GM19467 (cell line): Measurements from ENCODE around the gene MAN1C1.
"Not testable (repeated sequence)": the region's sequence is repeated elsewhere in the genome, so short reads cannot be mapped to it uniquely, and the experiment has no call there.

Experiments
- ATAC-seq: cut with Tn5 transposase; IDR thresholded peaks from one replicate; pipeline ENCODE4 v1.9.1; 2021; ENCODE audit warnings: mild to moderate bottlenecking, moderate library complexity; ENCODE audit not compliant: unreplicated experiment

The MAN1C1 gene

GRCh38 chr1:25581764-25582163 lies 34.8 kb upstream of the MAN1C1 start:
- no peak for ATAC-seq

DNA sequence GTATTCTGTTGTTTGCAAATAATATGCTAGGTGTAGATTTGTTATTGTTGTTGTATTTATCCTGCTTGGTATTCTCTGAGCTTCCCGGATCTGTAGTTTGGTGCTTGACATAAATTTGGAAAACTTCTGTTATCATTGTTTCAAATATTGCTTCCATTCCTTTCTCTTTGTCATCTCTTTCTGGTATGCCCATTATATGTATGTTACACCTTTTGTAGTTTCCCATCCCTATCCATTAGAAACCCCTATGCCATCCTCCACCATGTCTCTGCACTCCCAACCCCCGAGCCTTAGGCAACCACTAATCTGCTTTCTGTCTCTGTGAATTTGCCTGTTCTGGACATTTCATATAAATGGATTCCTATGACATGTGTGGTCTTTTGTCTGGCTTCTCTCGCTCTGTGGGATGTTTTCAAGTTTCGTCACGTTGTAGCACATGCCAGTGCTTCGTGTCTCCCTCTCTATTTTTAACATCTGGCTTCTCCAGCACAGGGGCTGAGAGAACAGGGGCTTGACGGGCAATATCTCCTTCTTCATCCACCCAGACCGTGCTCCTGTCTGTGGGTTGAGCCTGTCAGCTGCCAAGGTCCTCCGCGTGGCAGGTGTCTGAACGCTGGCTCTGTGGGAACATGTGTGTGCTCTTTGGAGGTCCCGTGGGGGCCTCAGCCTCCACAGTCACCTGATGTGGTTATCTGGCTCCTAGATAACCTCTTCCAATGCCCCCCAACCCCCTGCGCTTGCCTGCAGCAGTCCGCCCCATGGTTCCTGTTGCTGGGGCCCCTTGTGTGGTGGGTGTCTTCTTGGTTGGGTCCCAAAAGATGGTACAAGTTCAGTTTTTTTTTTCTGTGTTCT lies 32.8 kb upstream of the MAN1C1 start:
- no peak for ATAC-seq

- ATAC-seq = no peak
These were observed 30.4 kb upstream of the MAN1C1 start for GRCh38 chr1:25586181-25586588.

DNA sequence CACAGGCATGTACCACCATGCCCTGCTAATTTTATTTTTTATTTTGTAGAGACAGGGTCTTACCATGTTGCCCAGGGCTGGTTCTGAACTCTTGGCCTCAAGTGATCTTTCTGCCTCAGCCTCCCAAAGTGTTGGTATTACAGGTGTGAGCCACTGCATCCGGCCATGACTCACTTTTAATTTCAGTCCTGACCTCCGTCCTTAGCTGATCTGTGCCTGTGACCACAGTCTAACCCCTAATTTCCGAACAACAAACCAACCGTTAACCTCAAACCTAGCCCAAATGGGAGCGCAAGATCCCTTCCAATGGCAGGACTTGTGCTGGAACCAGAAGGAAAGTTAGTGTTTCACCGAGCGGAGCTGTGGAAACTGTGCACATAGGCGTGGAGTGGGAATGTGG lies 29.3 kb upstream of the MAN1C1 start:
- no peak for ATAC-seq

GRCh38 chr1:25588224-25588623 lies 28.4 kb upstream of the MAN1C1 start:
- not testable (repeated sequence) for ATAC-seq

- not testable (repeated sequence) for ATAC-seq
These were observed 27.8 kb upstream of the MAN1C1 start for GRCh38 chr1:25588786-25589185.

DNA sequence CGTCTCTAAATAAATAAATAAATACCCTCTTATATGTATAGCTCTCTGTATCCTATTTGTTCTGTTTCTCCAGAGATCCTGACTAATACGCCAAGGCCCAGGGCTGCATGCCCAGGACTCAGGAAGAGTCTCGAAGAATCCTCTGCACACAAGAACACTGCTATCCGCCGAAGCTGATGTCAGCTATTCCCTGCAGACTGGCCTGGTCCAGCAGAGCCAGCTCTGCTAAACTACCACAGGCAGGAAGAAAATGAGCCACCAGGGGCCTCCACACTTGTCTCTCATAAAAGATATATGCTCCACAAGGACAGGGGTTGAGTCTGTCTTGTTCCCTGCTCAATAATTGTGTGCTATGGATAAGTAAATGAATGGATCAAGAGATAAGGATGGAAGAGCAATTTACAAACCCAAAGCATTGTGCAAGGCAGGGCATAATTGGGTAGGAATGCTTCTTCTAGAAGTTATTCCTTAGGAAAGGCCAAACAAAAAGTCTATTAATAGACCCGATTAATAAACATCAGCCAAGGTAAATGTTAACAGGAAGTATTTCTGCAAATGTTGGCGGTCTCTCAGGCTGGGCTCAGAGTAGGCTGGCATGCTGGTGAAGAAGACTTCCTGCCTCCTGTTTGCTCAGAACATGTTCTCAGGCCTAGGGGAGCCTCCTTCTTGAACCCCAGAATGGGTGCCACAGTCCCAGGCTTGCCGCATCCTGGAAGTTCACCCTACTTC lies 26.3 kb upstream of the MAN1C1 start:
- ATAC-seq = no peak

GRCh38 chr1:25593861-25594260 lies 22.7 kb upstream of the MAN1C1 start:
- ATAC-seq = no peak

GRCh38 chr1:25594971-25595370 lies 21.6 kb upstream of the MAN1C1 start:
- no peak for ATAC-seq

DNA sequence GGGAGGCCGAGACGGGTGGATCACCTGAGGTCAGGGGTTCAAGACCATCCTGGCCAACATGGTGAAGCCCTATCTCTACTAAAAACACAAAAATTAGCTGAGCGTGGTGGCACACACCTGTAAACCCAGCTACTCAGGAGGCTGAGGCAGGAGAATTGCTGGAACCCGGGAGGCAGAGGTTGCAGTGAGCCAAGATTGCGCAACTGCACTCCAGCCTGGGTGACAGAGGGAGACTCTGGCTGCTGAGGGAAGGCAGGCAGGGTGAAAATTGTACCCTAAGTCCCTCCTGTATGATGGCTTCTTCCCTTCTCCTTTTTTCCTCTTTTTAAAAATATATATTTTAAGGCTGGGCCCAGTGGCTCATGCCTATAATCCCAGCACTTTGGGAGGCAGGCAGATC lies 19.9 kb upstream of the MAN1C1 start:
- ATAC-seq = not testable (repeated sequence)

GRCh38 chr1:25598879-25599278 lies 17.7 kb upstream of the MAN1C1 start:
- no peak for ATAC-seq

DNA sequence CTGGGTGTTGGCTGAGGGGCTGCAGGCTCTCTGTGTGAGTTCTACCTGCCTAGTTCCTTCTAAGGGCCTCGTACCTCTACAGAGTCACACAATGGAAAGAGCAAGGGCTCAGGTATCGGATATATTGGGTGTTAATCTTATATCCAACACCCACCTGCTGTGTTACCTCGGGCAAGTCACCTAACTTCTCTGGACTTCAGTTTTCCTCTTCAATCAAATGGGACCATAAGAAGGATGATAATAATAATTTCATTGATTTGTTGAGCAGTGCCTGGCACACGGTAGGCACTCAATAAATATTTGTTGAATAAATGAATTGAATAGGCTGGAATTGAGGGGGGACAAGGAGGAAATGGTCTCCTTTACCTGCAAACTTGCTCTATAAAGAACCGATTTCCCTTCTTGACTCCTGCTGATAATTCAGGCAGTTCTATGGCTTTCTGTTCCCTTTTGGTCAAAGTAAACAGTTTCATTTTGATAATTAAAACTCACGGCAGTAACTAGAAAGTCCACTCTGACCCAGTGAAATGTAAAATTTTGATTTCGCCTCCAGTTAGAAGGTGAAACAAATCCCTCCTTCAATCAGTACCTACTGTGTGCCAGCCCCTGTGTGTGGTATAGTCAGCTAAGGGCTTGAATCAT lies 16.5 kb upstream of the MAN1C1 start:
- ATAC-seq = no peak

- not testable (repeated sequence) for ATAC-seq
These were observed 15.5 kb upstream of the MAN1C1 start for GRCh38 chr1:25600971-25601699.

DNA sequence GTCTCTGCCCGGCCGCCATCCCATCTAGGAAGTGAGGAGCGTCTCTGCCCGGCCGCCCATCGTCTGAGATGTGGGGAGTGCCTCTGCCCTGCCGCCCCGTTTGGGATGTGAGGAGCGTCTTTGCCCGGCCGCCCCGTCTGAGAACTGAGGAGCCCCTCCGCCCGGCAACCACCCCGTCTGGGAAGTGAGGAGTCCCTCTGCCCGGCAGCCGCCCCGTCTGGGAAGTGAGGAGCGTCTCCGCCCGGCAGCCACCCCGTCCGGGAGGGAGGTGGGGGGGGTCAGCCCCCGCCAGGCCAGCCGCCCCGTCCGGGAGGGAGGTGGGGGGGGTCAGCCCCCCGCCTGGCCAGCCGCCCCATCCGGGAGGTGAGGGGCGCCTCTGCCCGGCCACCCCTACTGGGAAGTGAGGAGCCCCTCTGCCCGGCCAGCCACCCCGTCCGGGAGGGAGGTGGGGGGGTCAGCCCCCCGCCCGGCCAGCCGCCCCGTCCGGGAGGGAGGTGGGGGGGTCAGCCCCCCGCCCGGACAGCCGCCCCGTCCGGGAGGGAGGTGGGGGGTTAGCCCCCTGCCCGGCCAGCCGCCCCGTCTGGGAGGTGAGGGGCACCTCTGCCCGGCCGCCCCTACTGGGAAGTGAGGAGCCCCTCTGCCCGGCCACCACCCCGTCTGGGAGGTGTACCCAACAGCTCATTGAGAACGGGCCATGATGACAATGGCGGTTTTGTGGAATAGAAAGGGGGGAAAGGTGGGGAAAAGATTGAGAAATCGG lies 12.6 kb upstream of the MAN1C1 start:
- not testable (repeated sequence) for ATAC-seq

DNA sequence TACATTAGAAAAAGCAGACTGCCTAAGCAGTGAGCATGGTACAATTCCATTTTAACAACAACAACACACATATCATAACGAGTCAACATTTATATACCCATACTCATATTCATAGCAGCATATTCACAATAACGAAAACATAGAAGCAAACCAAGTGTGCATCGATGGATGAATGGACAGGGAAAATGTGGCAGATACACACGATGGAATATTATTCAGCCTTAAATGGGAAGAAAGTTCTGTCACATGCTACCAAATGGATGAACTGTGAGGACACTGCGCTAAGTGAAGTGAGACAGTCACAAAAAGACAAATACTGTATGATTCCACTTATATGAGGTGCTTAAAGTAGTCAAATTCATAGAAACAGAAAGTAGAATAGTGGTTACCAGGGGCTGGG lies 9.5 kb upstream of the MAN1C1 start:
- no peak for ATAC-seq

GRCh38 chr1:25608488-25609178 lies 8.0 kb upstream of the MAN1C1 start:
- ATAC-seq = no peak

DNA sequence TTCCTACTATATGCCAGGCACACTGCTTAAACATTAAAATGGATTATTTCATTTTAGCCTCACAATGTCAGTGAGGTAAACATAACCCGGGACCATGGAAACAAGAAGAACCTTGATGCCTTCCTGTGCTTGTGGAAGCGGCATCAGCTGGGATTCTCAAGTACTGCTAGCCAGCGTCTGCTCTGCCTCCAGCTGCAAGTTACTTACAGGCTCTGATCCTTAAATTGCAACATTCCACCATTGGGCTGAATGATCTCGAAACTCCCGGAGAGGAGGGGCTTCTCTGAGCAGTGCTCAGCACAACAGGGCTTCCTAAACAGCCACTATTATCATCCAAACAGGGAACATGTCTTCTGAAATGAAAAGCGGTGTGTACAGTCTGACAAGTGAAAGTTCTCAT lies 6.7 kb upstream of the MAN1C1 start:
- ATAC-seq = no peak

DNA sequence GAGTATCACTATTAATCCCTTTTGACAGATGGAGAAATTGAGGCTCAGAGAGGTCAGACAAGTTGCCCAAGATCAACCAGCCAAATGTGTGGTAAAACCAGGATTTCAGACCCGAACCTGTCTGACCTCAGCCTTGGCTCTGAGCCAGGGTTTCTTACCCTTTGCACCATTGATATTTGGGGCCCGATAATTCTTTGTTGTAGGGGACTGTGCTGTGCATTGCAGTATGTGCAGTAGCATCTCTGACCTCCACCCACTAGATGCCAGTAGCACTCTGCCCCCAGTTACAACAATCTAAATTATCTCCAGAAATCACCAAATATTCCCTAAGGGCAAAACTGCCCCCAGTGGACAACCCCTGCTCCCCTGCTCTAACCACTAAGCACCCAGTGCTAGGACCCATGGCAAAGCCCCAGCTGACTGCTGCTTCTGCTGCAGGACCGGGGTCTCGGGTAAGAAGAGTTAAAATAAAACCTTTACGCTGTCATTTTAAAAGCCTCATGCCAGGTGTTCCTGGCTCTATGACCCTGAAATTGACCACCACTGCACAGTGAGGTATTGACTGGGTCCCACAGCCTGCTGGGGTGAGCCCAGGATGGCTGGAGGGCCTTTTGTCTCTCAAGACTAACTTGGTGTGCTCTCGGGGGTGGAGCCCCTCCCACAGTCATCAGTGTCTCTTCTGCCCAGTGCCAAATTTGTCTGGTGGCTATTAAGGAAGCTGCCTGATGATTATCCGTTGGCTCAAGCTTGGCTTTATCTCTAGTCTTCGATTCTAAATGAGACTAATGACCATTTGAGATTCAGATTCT lies 5.6 kb upstream of the MAN1C1 start:
- ATAC-seq = no peak

- no peak for ATAC-seq
These were observed 4.7 kb upstream of the MAN1C1 start for GRCh38 chr1:25611843-25612242.
